GM21515 (cell line): Measurements from ENCODE around the gene SNX6.
"Not testable (repeated sequence)": the region's sequence is repeated elsewhere in the genome, so short reads cannot be mapped to it uniquely, and the experiment has no call there.

Experiments used
- ATAC-seq: cut with Tn5 transposase; IDR thresholded peaks from one replicate; pipeline ENCODE4 v1.9.1; 2021; ENCODE audit not compliant: unreplicated experiment

SNX6 gene

GRCh38 chr14:34527591-34527990, 102.4 kb downstream of the SNX6 start:
- no peak for ATAC-seq

GRCh38 chr14:34524216-34524615, 105.7 kb downstream of the SNX6 start:
- ATAC-seq = not testable (repeated sequence)

- ATAC-seq = no peak
Measured at GRCh38 chr14:34522496-34522895, 107.5 kb downstream of the SNX6 start.

DNA sequence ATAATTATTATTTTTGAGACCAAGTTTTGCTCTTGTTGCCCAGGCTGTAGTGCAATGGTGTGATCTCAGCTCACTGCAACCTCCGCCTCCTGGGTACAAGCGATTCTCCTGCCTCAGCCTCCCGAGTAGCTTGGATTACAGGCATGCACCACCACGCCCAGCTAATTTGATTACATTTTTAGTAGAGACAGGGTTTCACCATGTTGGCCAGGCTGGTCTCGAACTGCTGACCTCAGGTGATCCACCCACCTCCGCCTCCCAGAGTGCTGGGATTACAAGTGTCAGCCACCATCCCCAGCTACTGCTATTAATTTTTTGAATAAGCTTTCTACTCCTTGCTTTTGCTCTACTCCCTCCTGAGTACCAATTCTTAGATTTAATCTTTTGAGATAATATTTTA, 108.9 kb downstream of the SNX6 start:
- ATAC-seq = not testable (repeated sequence)

- ATAC-seq = not testable (repeated sequence)
Measured at GRCh38 chr14:34520304-34520970, 109.5 kb downstream of the SNX6 start.
